ENCODE results near the gene UQCC2. TPM values are rescaled to one million over a fixed set of nuclear protein-coding genes. Genes with fewer than 3 reads are reported as not detected.

The UQCC2 gene
- total RNA-seq, 1 donor from 2014 or later, result 99.4 TPM

GRCh38 chr6:33742092-33742491 is 30.6 kb upstream of the UQCC2 start:
- DNase-seq (ENCODE audit: low spot score, unreplicated experiment), result no peak
- Mint-ChIP-seq H3K9me3 (ENCODE audit: low read depth) (no peaks in the 10 kb centered on the region), H3K27ac (no peak overlapping the region), H3K4me1 (ENCODE audit: low read depth) (peaks cover 12% of the 10 kb centered on the region), H3K4me3 (ENCODE audit: low read depth) (no peak overlapping the region), H3K36me3 (ENCODE audit: insufficient read depth) (no peaks in the 10 kb centered on the region), H3K27me3 (peaks cover 11% of the 10 kb centered on the region)
- TF ChIP-seq CTCF (IDR thresholded peaks at IDR 0.05; ENCODE audit: unreplicated experiment), result no peak

- peaks cover 11% of the 10 kb centered on the region for H3K27me3 Mint-ChIP-seq
- no peak for DNase-seq (ENCODE audit: low spot score, unreplicated experiment)
- no peaks in the 10 kb centered on the region for H3K36me3 Mint-ChIP-seq (ENCODE audit: insufficient read depth)
- H3K4me3 Mint-ChIP-seq (ENCODE audit: low read depth), result no peak overlapping the region
- no peak overlapping the region for H3K27ac Mint-ChIP-seq
- no peak for TF ChIP-seq CTCF (IDR thresholded peaks at IDR 0.05; ENCODE audit: unreplicated experiment)
- no peaks in the 10 kb centered on the region for H3K9me3 Mint-ChIP-seq (ENCODE audit: low read depth)
- H3K4me1 Mint-ChIP-seq (ENCODE audit: low read depth), result peaks cover 9% of the 10 kb centered on the region
Measured at GRCh38 chr6:33740794-33741193, 29.3 kb upstream of the UQCC2 start.

GRCh38 chr6:33740204-33740608 is 28.7 kb upstream of the UQCC2 start:
- H3K9me3 Mint-ChIP-seq (ENCODE audit: low read depth), result no peaks in the 10 kb centered on the region
- H3K27ac Mint-ChIP-seq, result no peak overlapping the region
- TF ChIP-seq CTCF (IDR thresholded peaks at IDR 0.05; ENCODE audit: unreplicated experiment), result no peak
- H3K4me1 Mint-ChIP-seq (ENCODE audit: low read depth), result peaks cover 7% of the 10 kb centered on the region
- no peak overlapping the region for H3K4me3 Mint-ChIP-seq (ENCODE audit: low read depth)
- peaks cover 11% of the 10 kb centered on the region for H3K27me3 Mint-ChIP-seq
- no peak for DNase-seq (ENCODE audit: low spot score, unreplicated experiment)
- H3K36me3 Mint-ChIP-seq (ENCODE audit: insufficient read depth), result no peaks in the 10 kb centered on the region

- Mint-ChIP-seq H3K36me3 (ENCODE audit: insufficient read depth) (no peaks in the 10 kb centered on the region), H3K4me3 (ENCODE audit: low read depth) (no peak overlapping the region), H3K27ac (no peak overlapping the region), H3K4me1 (ENCODE audit: low read depth) (peaks cover 7% of the 10 kb centered on the region), H3K9me3 (ENCODE audit: low read depth) (no peaks in the 10 kb centered on the region), H3K27me3 (peaks cover 11% of the 10 kb centered on the region)
- no peak for DNase-seq (ENCODE audit: low spot score, unreplicated experiment)
- TF ChIP-seq CTCF (IDR thresholded peaks at IDR 0.05; ENCODE audit: unreplicated experiment), result no peak
Measured at GRCh38 chr6:33739571-33739970, 28.1 kb upstream of the UQCC2 start.

- peaks cover 11% of the 10 kb centered on the region for H3K27me3 Mint-ChIP-seq
Measured at GRCh38 chr6:33738879-33739278, 27.4 kb upstream of the UQCC2 start.

More at GRCh38 chr6:33738879-33739278, 27.4 kb upstream of the UQCC2 start:
- DNase-seq (ENCODE audit: low spot score, unreplicated experiment), result no peak
- no peak for TF ChIP-seq CTCF (IDR thresholded peaks at IDR 0.05; ENCODE audit: unreplicated experiment)
- Mint-ChIP-seq H3K4me1 (ENCODE audit: low read depth) (peaks cover 3% of the 10 kb centered on the region), H3K36me3 (ENCODE audit: insufficient read depth) (no peaks in the 10 kb centered on the region), H3K4me3 (ENCODE audit: low read depth) (no peak overlapping the region), H3K27ac (no peak overlapping the region), H3K9me3 (ENCODE audit: low read depth) (no peaks in the 10 kb centered on the region)

Measured in progenitor cell of endocrine pancreas (in vitro differentiated cells).